Endothelial cell of umbilical vein (primary cell): ENCODE measurements around the gene CHST11. TPM values are rescaled to one million over a fixed set of nuclear protein-coding genes. Genes with fewer than 3 reads are reported as not detected.

ENCODE experiments used
- BruUV-seq: library from RNA; stranded (reverse); fragments of 400-500 nt; replicated peaks from 2 replicates; lab custom pipeline; 2021; lab: Mats Ljungman, UMichigan
- CTCF ChIA-PET: fragments of 300-600, 350-600 bp; sonication (Branson Sonifier 250); formaldehyde crosslinking; loops from one replicate; lab custom pipeline; 2021; ENCODE audit warnings: antibody characterized with exemption, inconsistent platforms; lab: Charles Lee
- POLR2A ChIA-PET: fragments of 300-600, 350-600 bp; sonication (Branson Sonifier 250); formaldehyde crosslinking; loops from one replicate; lab custom pipeline; 2021; ENCODE audit warnings: antibody characterized with exemption, inconsistent platforms; lab: Charles Lee
- DNase-seq: peaks from one replicate; pipeline ENCODE4 v3.0.0-alpha.2; 2011; ENCODE audit warnings: low read depth, low spot score
- FAIRE-seq: peaks from 2 replicates; lab custom pipeline; 2011; peaks lifted over from hg19 to GRCh38; lab: Jason Lieb, UNC
- H2AFZ ChIP-seq: 2 replicates; pipeline ENCODE4 v1.6.0; 2012; ENCODE audit warnings: low read depth, low read length, control low read depth, inconsistent platforms
- H3K27ac ChIP-seq: 2 replicates; pipeline ENCODE4 v1.5.1; 2011; ENCODE audit warnings: low read depth, mild to moderate bottlenecking, control low read depth, low read length, moderate library complexity; ENCODE audit not compliant: insufficient read depth
- H3K27me3 ChIP-seq, 2 experiments: 2 replicates each; pipeline versions ENCODE4 v1.6.0 to v1.6.1; 2011; ENCODE audit warnings: low read length in 2 of 2, mixed read lengths in 1 of 2; ENCODE audit not compliant: control insufficient read depth in 2 of 2, insufficient read depth in 2 of 2
- H3K36me3 ChIP-seq, 2 experiments: 2 replicates in 1 of 2; 3 replicates in 1 of 2; pipeline ENCODE4 v1.5.1; 2011; ENCODE audit warnings: low read length in 2 of 2, mild to moderate bottlenecking in 1 of 2, moderate library complexity in 1 of 2; ENCODE audit not compliant: control insufficient read depth in 2 of 2, insufficient read depth in 2 of 2; ENCODE audit errors: extremely low read depth in 1 of 2
- H3K4me1 ChIP-seq: 3 replicates; pipeline ENCODE4 v1.5.1; 2011; ENCODE audit warnings: mild to moderate bottlenecking, low read length; ENCODE audit not compliant: control insufficient read depth, insufficient read depth; ENCODE audit errors: extremely low read depth
- H3K4me2 ChIP-seq: 2 replicates; pipeline ENCODE4 v1.6.1; 2011; ENCODE audit warnings: low read length, control low read depth, mixed read lengths; ENCODE audit not compliant: insufficient read depth
- H3K4me3 ChIP-seq, 3 experiments: fragments of 200-600 bp in 1 of 3; sonication (generic), shearing (Covaris generic) in 1 of 3; replicated peaks in 1 of 3; 2 replicates each; pipeline ENCODE4 v1.5.1; 2011 to 2016; ENCODE audit warnings: control low read depth in 3 of 3, low read length in 3 of 3, mild to moderate bottlenecking in 2 of 3, inconsistent platforms in 1 of 3, low read depth in 1 of 3, moderate library complexity in 1 of 3; ENCODE audit not compliant: insufficient read depth in 1 of 3
- H3K79me2 ChIP-seq: 2 replicates; pipeline ENCODE4 v1.6.0; 2012; ENCODE audit warnings: low read length, inconsistent platforms; ENCODE audit not compliant: control insufficient read depth, insufficient read depth
- H3K9ac ChIP-seq: replicated peaks from 2 replicates; pipeline ENCODE3; 2011; ENCODE audit warnings: low read length, control low read depth; ENCODE audit not compliant: insufficient read depth; ENCODE audit errors: extremely low read depth
- H3K9me1 ChIP-seq: replicated peaks from 3 replicates; pipeline ENCODE4 v1.6.0; 2011; ENCODE audit warnings: mild to moderate bottlenecking, low read length; ENCODE audit not compliant: control insufficient read depth, insufficient read depth; ENCODE audit errors: extremely low read depth
- H3K9me3 ChIP-seq: replicated peaks from 2 replicates; pipeline ENCODE4 v1.5.1; 2012; ENCODE audit warnings: low read length, inconsistent platforms; ENCODE audit not compliant: control insufficient read depth, insufficient read depth
- H4K20me1 ChIP-seq: replicated peaks from 2 replicates; pipeline ENCODE3; 2011; ENCODE audit warnings: mild to moderate bottlenecking, low read length; ENCODE audit not compliant: control insufficient read depth, insufficient read depth; ENCODE audit errors: extremely low read depth
- EZH2 ChIP-seq: IDR thresholded peaks from 2 replicates; pipeline ENCODE4 v1.6.1; 2012; ENCODE audit warnings: borderline replicate concordance, low read depth, mild to moderate bottlenecking, moderate library complexity, low read length, inconsistent platforms; ENCODE audit not compliant: severe bottlenecking
- FOS ChIP-seq: IDR thresholded peaks from 2 replicates; pipeline ENCODE4 v1.6.1; 2011; ENCODE audit warnings: mild to moderate bottlenecking, low read length, moderate library complexity, borderline replicate concordance; ENCODE audit not compliant: insufficient read depth
- GATA2 ChIP-seq: IDR thresholded peaks from 2 replicates; pipeline ENCODE4 v1.7.0; 2011; ENCODE audit warnings: low read depth, mild to moderate bottlenecking, moderate library complexity, mixed read lengths, low read length; ENCODE audit not compliant: insufficient read length, insufficient read depth
- JUN ChIP-seq: IDR thresholded peaks from 2 replicates; pipeline ENCODE4 v1.6.1; 2011; ENCODE audit warnings: borderline replicate concordance, low read depth; ENCODE audit not compliant: insufficient read length, insufficient read depth
- MYC ChIP-seq: IDR thresholded peaks from one replicate; pipeline ENCODE4 v1.6.1; 2011; ENCODE audit warnings: mild to moderate bottlenecking, low read depth, low read length
- POLR2A ChIP-seq: IDR thresholded peaks from 2 replicates; pipeline ENCODE4 v1.6.1; 2012; ENCODE audit warnings: low read depth, mild to moderate bottlenecking, control low read depth, low read length
- POLR2AphosphoS5 ChIP-seq: IDR thresholded peaks from 2 replicates; pipeline ENCODE4 v1.6.1; 2012; ENCODE audit warnings: low read depth, mild to moderate bottlenecking, control low read depth, low read length, moderate library complexity; ENCODE audit not compliant: insufficient read depth
- dilution Hi-C: fragments of 300-500 bp; cut with MboI; formaldehyde crosslinking; loops from one replicate; pipeline ENCODE4 v1.15.0; 2019; ENCODE audit warnings: low sequenced_read_pairs; ENCODE audit not compliant: extremely low pct_ligation_motif_present
- intact Hi-C: fragments of 100-400 bp; cut with micrococcal nuclease; formaldehyde crosslinking; loops from one replicate; pipeline ENCODE4 v1.10.0; 2022
- polyA plus RNA-seq, 4 experiments: library from polyadenylated mRNA; depleted of rRNA in 3 of 4; stranded (reverse) in 3 of 4; unstranded in 1 of 4; fragments of >200 nt; gene quantifications; 2 replicates each; pipeline versions ENCODE4 v1.2.1 to v1.2.3, GENCODE V29; 2011 to 2012; ENCODE audit warnings: missing spikeins in 1 of 4
- total RNA-seq: library from RNA; stranded (reverse); gene quantifications from 2 replicates; pipeline ENCODE4 v1.2.3, GENCODE V29; 2021
- TF ChIP-seq, protein P1 (sequence below), 2 donors: IDR thresholded peaks; 1 replicate in 1 of 2; 2 replicates in 1 of 2; pipeline ENCODE4 v1.5.1; 2011; ENCODE audit warnings: low read length in 2 of 2, mild to moderate bottlenecking in 2 of 2, moderate library complexity in 2 of 2, control low read depth in 1 of 2, inconsistent platforms in 1 of 2, low read depth in 1 of 2; ENCODE audit not compliant: insufficient read depth in 1 of 2; ENCODE audit errors: extremely low read depth in 1 of 2
- TF ChIP-seq, protein P2 (sequence below): IDR thresholded peaks from 2 replicates; pipeline ENCODE4 v1.6.1; 2011; ENCODE audit not compliant: insufficient read depth, insufficient read length

Gene CHST11
- total and polyA plus RNA-seq, 2 donors (not counting 3 experiments of a cell fraction or from before 2014, with no cell fraction given) = 19.7 to 20.9 TPM

DNA sequence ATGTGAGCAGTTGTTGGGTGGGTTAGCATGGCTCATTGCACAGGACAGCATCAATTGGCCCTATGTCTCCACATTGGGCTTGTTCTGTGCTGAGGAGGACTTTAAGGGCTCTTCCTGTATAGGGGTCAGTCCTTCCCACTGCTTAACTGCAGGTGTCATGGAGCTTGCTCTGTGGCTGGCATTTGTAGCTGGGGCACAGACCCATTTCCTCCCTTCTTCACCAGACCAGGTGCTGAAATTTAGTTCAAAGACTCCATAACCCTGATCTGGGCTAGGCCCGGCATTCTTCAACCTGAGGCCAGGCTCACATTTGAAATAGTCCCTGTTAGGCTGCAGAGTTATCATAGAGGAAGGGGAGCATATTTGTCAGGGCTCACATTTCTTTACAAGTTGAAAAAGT is 12.8 kb downstream of the CHST11 start:
- no TSS peak for BruUV-seq
- Histone ChIP-seq H3K9ac (no peak overlapping the region), H2AFZ (no peak overlapping the region), H3K27ac (no peak overlapping the region), H3K4me2 (no peak overlapping the region), H3K9me3 (no peaks in the 10 kb centered on the region), H4K20me1 (peaks cover 2% of the 10 kb centered on the region), H3K4me1 (peaks cover 4% of the 10 kb centered on the region), H3K36me3 (no peaks in the 10 kb centered on the region), H3K79me2 (peaks cover 70% of the 10 kb centered on the region), H3K4me3 (no peak overlapping the region), H3K9me1 (no peaks in the 10 kb centered on the region), H3K27me3 (no peaks in the 10 kb centered on the region)
- no peak for FAIRE-seq
- intact Hi-C loops (no loop called here), dilution Hi-C loops (no loop called here)
- ChIA-PET POLR2A (no interaction called here), CTCF (no interaction called here)
- no peak for DNase-seq
- TF ChIP-seq EZH2 (no peak), MYC (no peak), GATA2 (no peak), FOS (no peak), JUN (no peak), POLR2AphosphoS5 (no peak), POLR2A (no peak)
- TF ChIP-seq, protein P1, sequence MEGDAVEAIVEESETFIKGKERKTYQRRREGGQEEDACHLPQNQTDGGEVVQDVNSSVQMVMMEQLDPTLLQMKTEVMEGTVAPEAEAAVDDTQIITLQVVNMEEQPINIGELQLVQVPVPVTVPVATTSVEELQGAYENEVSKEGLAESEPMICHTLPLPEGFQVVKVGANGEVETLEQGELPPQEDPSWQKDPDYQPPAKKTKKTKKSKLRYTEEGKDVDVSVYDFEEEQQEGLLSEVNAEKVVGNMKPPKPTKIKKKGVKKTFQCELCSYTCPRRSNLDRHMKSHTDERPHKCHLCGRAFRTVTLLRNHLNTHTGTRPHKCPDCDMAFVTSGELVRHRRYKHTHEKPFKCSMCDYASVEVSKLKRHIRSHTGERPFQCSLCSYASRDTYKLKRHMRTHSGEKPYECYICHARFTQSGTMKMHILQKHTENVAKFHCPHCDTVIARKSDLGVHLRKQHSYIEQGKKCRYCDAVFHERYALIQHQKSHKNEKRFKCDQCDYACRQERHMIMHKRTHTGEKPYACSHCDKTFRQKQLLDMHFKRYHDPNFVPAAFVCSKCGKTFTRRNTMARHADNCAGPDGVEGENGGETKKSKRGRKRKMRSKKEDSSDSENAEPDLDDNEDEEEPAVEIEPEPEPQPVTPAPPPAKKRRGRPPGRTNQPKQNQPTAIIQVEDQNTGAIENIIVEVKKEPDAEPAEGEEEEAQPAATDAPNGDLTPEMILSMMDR (IDR thresholded peaks at IDR 0.05; ENCODE audit: extremely low read depth in 1 of 2, insufficient read depth in 1 of 2, low read depth in 1 of 2, low read length in 2 of 2) = no peak
- TF ChIP-seq, protein P2, sequence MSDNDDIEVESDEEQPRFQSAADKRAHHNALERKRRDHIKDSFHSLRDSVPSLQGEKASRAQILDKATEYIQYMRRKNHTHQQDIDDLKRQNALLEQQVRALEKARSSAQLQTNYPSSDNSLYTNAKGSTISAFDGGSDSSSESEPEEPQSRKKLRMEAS = no peak
